Mucosa of descending colon (tissue), 3 donors: ENCODE measurements around the gene FAM118B. TPM values are rescaled to one million over a fixed set of nuclear protein-coding genes. Genes with fewer than 3 reads are reported as not detected.

Experiments
- ATAC-seq: fragments of 200-7000 bp; cut with Tn5 transposase; one replicate; pipeline ENCODE4 v1.9.1; 2020; ENCODE audit warnings: mild to moderate bottlenecking, moderate library complexity
- DNase-seq, 3 donors: peaks; one replicate each; pipeline ENCODE4 v3.0.0-alpha.2; 2020
- H3K36me3 ChIP-seq: fragments of 200-600 bp; one replicate; pipeline ENCODE4 v1.8.0; 2021; ENCODE audit warnings: low read depth, mild to moderate bottlenecking
- H3K4me1 ChIP-seq: fragments of 200-600 bp; one replicate; pipeline ENCODE4 v1.8.0; 2021; ENCODE audit warnings: low read depth, mild to moderate bottlenecking
- H3K4me3 ChIP-seq: fragments of 200-600 bp; one replicate; pipeline ENCODE4 v1.8.0; 2021; ENCODE audit warnings: mild to moderate bottlenecking
- H3K9me3 ChIP-seq: fragments of 200-600 bp; one replicate; pipeline ENCODE4 v1.8.0; 2021; ENCODE audit warnings: mild to moderate bottlenecking
- CTCF ChIP-seq: fragments of 200-600 bp; IDR thresholded peaks from one replicate; pipeline ENCODE4 v1.8.0; 2022; ENCODE audit warnings: antibody characterized with exemption, mild to moderate bottlenecking
- intact Hi-C, 2 donors: fragments of 100-400 bp; cut with DNase I in 1 of 2; cut with micrococcal nuclease in 1 of 2; formaldehyde crosslinking; loops; one replicate each; pipeline versions ENCODE4 v1.11.0 to v1.11.1; 2022; cut with DNase I, micrococcal nuclease
- total RNA-seq, 3 donors: library from RNA; stranded (reverse); fragmentation: NEBNext Ultra II Directional in 2 of 3; extraction: Animal tissue kit (Norgen Biotek cat#: 25700) in 2 of 3; gene quantifications; one replicate each; pipeline versions ENCODE4 v1.2.1 to v1.2.4, GENCODE V29; 2021 to 2023
- donor health status: DM: no; HTN: no; CAD: no; lungs with moderate emphysema.
- donor health status: DM: no; HTN: no; CAD: no.
- donor health status: DM: no; HTN: yes; CAD: no.

The FAM118B gene
- total RNA-seq, 3 donors from 2014 or later, result 35.4 to 62.5 (median 48.5) TPM

GRCh38 chr11:126189109-126189929, 22.3 kb upstream of the FAM118B start:
- ATAC-seq, result peak; percentile 9
- Histone ChIP-seq H3K36me3 (no peaks in the 10 kb centered on the region), H3K4me1 (peaks cover 3% of the 10 kb centered on the region), H3K9me3 (no peaks in the 10 kb centered on the region), H3K4me3 (no peak overlapping the region)
- intact Hi-C loops, result no loop called here
- peak in 1 of 3 donors; percentile 12 for DNase-seq
- TF ChIP-seq CTCF, result no peak

DNA sequence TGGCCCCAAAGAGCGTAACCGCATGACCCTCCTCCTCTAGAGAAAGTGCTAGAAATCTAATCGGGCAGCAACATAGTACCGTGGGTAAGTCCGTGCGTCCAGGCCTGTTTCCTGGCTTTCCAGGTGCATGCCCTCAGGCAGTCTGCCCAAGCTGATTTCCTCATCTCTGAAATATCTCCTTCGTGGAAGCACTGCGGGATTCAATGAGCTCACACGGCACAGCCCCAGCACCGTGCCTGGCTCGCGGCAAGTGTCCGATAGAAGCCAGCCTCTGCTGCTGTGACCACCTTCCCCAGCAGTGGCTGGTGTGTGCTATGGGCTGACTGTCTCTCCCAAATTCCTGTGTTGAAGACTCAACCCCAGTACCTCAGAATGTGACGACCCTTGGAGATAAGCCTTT, 20.8 kb upstream of the FAM118B start:
- no peak overlapping the region for H3K4me3 ChIP-seq
- no peaks in the 10 kb centered on the region for H3K36me3 ChIP-seq
- no peak for TF ChIP-seq CTCF
- H3K4me1 ChIP-seq, result no peaks in the 10 kb centered on the region
- no peak for ATAC-seq
- no peak for DNase-seq
- no peaks in the 10 kb centered on the region for H3K9me3 ChIP-seq
- intact Hi-C loops, result loop anchor here (5.0 kb wide), 1 partner anchor 268 kb away; no protein-coding TSS in a partner anchor

DNA sequence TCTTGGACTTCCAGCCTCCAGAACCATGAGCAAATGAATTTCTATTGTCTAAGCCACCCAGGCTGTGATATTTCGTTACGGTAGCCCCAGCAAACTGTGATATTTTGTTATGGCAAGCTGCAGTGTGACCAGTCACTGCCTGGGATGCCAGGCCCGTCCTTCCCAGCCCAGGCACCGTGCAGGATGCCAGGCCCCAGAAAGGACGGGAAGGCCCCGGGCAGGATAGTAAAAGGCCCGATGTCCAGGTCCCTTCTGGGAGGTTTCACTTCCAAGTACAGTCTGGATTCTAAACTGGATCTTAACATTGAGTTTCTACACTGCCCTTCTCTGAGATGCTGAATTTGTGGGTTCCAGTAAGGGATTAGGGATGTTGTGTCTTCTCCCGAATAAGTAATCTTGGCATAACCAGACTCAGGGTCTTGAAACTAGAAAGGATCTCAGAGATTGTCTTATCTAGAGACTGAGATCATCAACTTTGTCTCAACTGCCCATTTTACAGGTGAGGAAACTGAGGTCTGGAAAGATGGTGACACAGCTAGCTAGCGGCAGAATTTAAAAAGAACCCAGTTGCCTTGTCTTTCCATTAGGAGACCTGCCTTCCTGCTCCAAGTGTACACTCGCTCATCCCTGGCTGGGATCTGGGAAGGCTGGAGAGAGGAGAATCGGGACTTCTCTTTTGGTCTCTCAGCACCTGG, 20.1 kb upstream of the FAM118B start:
- ATAC-seq, result no peak
- TF ChIP-seq CTCF, result no peak
- Histone ChIP-seq H3K4me1 (no peaks in the 10 kb centered on the region), H3K4me3 (no peak overlapping the region), H3K36me3 (no peaks in the 10 kb centered on the region), H3K9me3 (no peaks in the 10 kb centered on the region)
- intact Hi-C loops, result loop anchor here (5.0 kb wide), 1 partner anchor 269 kb away; no protein-coding TSS in a partner anchor
- no peak for DNase-seq

DNA sequence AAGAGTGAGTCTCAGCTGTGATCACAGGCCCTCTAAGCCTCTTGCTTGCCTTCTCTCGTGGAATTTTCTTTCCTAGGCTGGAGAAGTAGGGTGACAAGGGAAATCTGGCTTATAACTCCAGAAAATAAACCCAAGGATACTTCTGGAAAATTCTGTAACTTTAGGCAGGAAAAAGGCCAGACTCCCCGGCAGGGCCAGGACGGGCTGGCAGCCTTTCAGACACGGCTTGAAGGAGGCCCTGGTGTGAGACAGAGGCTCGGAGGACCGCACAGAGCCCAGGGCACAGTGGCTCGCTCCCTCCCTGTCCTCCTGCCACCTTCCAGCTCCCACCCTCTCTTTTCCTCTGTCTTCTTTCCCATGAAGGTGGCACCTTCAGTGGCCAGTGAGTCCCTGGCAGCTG, 19.2 kb upstream of the FAM118B start:
- H3K36me3 ChIP-seq, result no peaks in the 10 kb centered on the region
- TF ChIP-seq CTCF, result no peak
- intact Hi-C loops, result loop anchor here (5.0 kb wide), 1 partner anchor 270 kb away; no protein-coding TSS in a partner anchor
- no peaks in the 10 kb centered on the region for H3K4me1 ChIP-seq
- DNase-seq (no peak), ATAC-seq (no peak)
- no peaks in the 10 kb centered on the region for H3K9me3 ChIP-seq
- H3K4me3 ChIP-seq, result no peak overlapping the region

DNA sequence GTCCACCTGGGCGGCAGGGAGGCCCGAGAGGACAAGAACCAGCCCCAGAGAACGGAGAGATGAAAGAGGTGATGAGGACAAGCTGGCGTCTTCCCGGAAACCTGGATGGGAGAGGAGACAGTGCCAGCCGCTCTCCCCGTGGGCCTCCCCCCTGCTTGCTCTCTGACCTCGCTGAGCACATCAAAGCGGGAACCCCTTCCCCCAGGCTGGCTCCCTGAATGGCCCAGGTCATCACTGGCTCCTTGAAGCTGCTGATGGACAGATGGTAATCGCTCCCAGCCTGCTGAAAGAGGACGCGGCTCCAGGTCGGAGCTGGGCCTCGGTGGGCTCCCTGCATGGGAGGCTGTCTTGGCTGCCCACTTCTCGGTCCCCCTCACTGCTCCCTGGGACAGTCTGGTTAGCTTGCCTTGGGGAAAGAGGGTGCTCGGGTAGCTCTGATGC, 18.5 kb upstream of the FAM118B start:
- Histone ChIP-seq H3K36me3 (no peaks in the 10 kb centered on the region), H3K4me1 (no peaks in the 10 kb centered on the region), H3K9me3 (no peaks in the 10 kb centered on the region), H3K4me3 (no peak overlapping the region)
- no peak for TF ChIP-seq CTCF
- intact Hi-C loops, result loop anchor here (5.0 kb wide), 1 partner anchor 271 kb away; no protein-coding TSS in a partner anchor
- no peak for DNase-seq
- ATAC-seq, result no peak
